HG03439 (cell line): Measurements from ENCODE around the gene PAX8.

Experiments used
- ATAC-seq: cut with Tn5 transposase; IDR thresholded peaks from one replicate; pipeline ENCODE4 v1.9.1; 2021; ENCODE audit warnings: mild to moderate bottlenecking, moderate library complexity; ENCODE audit not compliant: unreplicated experiment

Gene PAX8

DNA sequence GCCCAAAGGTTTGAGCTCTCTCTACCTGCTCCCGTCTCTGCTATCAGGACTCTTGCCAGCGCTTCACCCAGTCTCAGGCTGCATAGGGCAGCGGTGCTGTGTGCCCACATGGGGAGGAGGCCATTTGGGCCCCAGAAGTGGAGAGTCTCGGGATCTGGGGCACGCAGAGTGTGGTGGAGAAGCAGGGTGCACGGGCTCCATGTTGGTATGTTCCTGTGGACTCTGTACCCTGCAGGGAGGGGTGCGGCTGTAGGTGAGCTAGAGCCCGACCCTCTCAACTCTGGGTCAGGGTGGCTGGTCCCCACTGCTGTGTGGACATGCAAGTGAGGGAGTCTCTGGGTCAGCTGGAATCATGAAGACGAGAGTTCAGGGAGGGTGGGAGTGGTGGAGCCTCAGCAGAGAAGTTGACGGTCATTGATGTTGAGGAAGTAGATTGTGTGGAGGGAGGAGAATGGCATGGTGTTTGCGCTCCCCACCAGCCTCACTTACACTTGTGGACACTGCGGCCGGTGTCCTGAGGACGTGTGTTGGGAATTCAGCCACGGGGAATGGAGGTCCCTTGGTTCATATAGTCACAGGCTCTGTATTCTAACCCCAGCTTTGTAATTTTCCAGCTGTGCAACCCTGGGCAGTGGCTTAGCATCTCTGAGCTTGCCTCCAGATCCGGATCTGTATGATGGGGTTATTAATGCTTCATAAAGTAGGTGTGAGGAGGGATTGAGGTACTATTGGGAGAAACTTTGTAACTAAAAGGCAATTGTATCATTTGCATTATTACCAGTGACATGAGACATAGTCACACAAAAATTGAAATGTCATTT is 105.8 kb downstream of the PAX8 start:
- no peak for ATAC-seq

DNA sequence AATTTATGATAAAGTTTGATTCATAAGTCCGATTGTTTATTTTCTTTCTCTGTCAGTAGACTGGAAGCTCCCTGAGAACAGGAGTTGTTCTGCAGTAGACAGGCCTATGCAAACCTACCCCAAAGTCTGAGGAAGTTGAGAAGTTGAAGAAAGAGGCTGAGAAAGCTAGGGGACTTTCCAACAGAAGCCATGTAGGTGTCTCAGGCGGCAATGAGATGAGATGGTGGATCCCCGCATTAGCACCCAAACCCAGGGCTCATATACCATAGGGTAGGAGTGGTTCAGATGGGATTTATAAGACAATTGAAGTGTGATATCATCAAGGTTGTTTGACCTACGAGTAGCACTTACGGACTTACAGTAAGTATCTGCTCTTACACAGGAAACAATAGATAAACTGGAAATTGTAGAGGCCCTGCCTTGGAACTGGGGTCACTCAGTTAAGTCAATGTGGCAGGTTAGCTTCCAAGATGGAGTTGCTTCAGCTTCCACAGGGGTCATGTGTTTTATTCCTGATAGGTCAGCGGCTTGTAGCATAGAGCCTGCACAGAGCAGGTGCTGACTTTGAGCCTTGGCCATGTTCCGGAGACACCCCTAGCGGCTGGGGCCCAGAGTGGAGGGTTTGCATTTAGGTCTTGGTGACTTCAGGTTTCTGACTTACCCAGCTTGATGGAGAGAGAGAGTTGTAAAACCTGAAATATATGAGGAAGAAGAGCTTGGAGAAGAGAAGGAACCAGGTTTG is 107.2 kb downstream of the PAX8 start:
- no peak for ATAC-seq

DNA sequence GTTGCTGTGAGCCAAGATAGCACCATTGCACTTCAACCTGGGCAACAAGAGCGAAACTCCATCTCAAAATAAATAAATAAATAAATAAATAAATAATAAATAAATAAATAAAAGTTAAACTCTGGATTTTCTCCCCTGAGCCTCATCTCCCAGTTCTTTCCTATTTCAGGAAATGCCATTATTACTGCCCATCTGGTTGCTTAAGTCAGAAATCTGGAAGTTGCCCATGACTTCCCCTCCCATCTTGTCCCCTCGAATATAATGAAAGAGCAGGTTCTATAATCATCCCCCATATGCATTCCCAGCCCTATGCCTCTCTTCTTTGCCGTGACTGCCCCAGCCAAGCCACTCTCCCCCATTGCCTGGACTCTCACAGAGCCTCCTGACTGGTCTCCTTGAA is 109.1 kb downstream of the PAX8 start:
- no peak for ATAC-seq

DNA sequence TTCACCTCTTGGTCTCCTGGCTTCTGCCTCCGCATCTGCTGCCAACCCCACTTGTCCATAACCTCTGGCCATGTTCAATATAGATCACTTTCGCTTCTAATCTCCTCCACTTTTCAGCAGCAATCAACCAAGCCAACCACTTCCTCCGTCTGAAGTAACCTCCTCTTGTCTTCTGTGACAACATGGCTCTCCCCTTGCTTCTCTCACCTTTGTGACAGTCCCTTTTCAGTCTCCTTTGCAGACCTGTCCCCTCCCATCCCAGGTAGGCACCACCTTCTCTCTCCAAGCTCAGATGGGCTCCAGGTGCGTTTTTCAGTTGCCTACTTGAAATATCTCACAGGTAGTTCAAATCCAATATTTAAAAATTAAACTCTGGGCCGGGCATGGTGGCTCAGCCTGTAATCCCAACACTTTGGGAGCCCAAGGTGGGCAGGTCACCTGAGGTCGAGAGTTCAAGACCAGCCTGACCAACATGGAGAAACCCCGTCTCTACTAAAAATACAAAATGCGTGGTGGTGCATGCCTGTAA is 109.7 kb downstream of the PAX8 start:
- ATAC-seq: no peak

DNA sequence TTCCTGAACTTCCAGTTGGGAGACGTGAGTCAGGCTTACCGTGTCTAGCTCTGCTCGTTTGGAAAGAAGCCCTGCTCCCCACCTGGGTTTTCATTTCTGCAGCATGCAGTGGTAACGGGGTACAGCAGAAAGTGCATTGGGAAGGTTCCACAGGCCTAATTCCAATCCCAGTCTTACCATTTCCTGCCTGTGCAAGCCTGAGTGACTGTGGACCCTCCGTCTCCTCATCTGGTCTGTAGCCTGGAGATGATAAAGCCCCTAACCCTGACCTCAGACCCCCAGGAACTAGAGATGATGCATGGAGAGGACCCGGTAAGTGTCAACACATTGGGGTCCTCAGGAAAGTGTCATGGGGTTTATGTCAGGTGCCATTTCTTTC is 110.8 kb downstream of the PAX8 start:
- no peak for ATAC-seq

DNA sequence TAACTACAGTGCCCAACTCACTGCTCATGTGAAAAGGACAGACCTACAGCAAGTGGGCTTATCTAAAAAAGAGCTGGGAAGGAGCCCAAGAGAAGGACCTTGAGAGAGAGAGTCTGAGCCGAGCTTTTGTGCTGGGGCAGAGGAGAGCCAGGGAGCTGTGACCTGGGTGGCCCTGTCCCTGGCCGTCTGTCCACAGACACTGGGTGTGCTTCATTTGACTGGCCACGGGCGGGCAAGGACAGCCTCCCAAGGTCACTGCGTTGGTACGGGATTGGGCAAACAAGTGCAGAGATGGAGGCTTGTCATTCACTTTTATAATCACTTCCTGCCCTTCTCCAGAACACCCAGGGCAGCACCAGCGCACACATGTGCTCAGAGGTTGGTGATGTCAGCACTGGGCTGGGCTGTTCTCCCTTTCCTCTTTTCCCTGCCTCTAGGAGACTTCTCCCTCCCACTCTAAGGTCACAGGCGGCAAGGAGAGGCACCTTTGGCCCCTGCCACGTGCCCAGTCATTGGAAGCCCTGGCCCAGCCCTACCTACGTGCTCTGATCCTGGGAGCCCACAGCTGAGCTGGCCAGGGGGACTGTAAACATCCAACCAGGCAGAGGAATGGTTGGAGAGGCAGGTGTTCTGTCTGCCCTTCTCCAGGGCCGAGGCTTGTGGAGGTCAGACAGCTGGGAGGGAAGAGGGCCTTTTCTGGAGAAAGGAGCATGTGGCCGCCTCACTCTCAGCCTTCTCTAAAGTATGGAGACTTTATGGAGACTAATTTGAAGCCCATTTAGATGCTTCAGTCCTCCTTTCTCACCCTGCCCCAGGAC is 111.4 kb downstream of the PAX8 start:
- ATAC-seq: no peak

DNA sequence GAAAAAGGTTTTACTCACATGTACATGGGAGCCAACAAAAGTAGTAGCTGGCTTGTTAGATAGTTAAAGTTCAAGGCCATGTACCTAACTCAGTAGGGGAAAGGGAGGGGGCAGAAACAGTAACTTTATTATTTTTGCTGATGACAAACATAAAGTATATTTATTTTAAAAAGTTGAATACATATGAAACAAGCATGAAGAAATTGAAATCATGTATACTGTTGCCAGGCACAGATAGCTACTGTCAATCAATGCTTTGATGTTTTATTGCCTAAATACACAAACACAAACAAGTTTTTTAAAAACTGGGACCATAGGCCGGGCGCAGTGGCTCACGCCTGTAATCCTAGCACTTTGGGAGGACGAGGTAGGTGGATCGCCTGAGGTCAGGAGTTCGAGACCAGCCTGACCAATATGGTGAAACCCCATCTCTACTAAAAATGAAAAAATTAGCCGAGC is 112.5 kb downstream of the PAX8 start:
- ATAC-seq: no peak
